HG02970 (cell line): ENCODE data around the gene FIGLA.
"Not testable (repeated sequence)": the region's sequence is repeated elsewhere in the genome, so short reads cannot be mapped to it uniquely, and the experiment has no call there.

Experiments used
- ATAC-seq: cut with Tn5 transposase; IDR thresholded peaks from one replicate; pipeline ENCODE4 v1.9.1; 2021; ENCODE audit warnings: mild to moderate bottlenecking, moderate library complexity, moderate number of reproducible peaks; ENCODE audit not compliant: unreplicated experiment, low FRiP score

Gene FIGLA

GRCh38 chr2:70748002-70748784 is 42.2 kb downstream of the FIGLA start:
- no peak for ATAC-seq

- ATAC-seq: no peak
These were observed 43.2 kb downstream of the FIGLA start for GRCh38 chr2:70747284-70747683.

- no peak for ATAC-seq
These were observed 44.1 kb downstream of the FIGLA start for GRCh38 chr2:70746094-70746974.

GRCh38 chr2:70745276-70745825 is 45.1 kb downstream of the FIGLA start:
- ATAC-seq: no peak

GRCh38 chr2:70744397-70744796 is 46.0 kb downstream of the FIGLA start:
- no peak for ATAC-seq

- no peak for ATAC-seq
These were observed 46.8 kb downstream of the FIGLA start for GRCh38 chr2:70743677-70744076.

- no peak for ATAC-seq
These were observed 47.4 kb downstream of the FIGLA start for GRCh38 chr2:70743068-70743467.

GRCh38 chr2:70739492-70739891 is 51.0 kb downstream of the FIGLA start:
- not testable (repeated sequence) for ATAC-seq

- ATAC-seq: no peak
These were observed 52.3 kb downstream of the FIGLA start for GRCh38 chr2:70738159-70738558.

GRCh38 chr2:70735071-70735470 is 55.4 kb downstream of the FIGLA start:
- no peak for ATAC-seq

GRCh38 chr2:70733646-70734180 is 56.7 kb downstream of the FIGLA start:
- no peak for ATAC-seq

GRCh38 chr2:70732766-70733645 is 57.4 kb downstream of the FIGLA start:
- ATAC-seq: no peak

GRCh38 chr2:70730730-70731129 is 59.7 kb downstream of the FIGLA start:
- ATAC-seq: no peak

- ATAC-seq: no peak
These were observed 60.8 kb downstream of the FIGLA start for GRCh38 chr2:70729647-70730046.

- ATAC-seq: no peak
These were observed 62.3 kb downstream of the FIGLA start for GRCh38 chr2:70728128-70728527.
